ENCODE results near the gene ADGRD1. TPM values are rescaled to one million over a fixed set of nuclear protein-coding genes. Genes with fewer than 3 reads are reported as not detected.

ADGRD1 gene
- total and polyA plus RNA-seq, 2 of the 8 experiments (the other 6 are each of a cell fraction or from before 2014, with no cell fraction given), result 0.36 to 0.48 TPM

GRCh38 chr12:131058700-131059099 is 105.0 kb downstream of the ADGRD1 start:
- Histone ChIP-seq H3K4me1 (replicated peaks in 1 of 4; ENCODE audit: control insufficient read depth in 3 of 4, insufficient read depth in 4 of 4, low read length in 3 of 4) (no peaks in the 10 kb centered on the region), H3K79me2 (ENCODE audit: control insufficient read depth in 1 of 2, insufficient read depth in 2 of 2, low read length in 2 of 2) (no peaks in the 10 kb centered on the region), H2BK12ac (ENCODE audit: low read depth, low read length) (no peak overlapping the region), H3K18ac (ENCODE audit: extremely low read depth, low read length) (no peak overlapping the region), H3K27ac (ENCODE audit: low read depth, low read length) (no peak overlapping the region), H2AFZ (ENCODE audit: low read length) (no peak overlapping the region), H3K56ac (replicated peaks; ENCODE audit: insufficient read length, low read depth, low read length) (no peak overlapping the region), H3K4me2 (ENCODE audit: insufficient read depth in 1 of 2, low read depth in 2 of 2, low read length in 2 of 2) (no peak overlapping the region), H4K20me1 (replicated peaks in 1 of 2; ENCODE audit: control insufficient read depth in 1 of 2, insufficient read depth in 2 of 2, low read length in 2 of 2) (no peaks in the 10 kb centered on the region), H4K5ac (ENCODE audit: insufficient read length, low read depth, low read length) (no peak overlapping the region), H2BK20ac (ENCODE audit: low read length) (no peak overlapping the region), H4K91ac (replicated peaks; ENCODE audit: insufficient read length, low read length) (no peak overlapping the region), H3K23me2 (ENCODE audit: low read depth, low read length) (no peaks in the 10 kb centered on the region), H3K9me3 (ENCODE audit: insufficient read depth in 2 of 2, low read depth in 1 of 2, low read length in 1 of 2) (no peaks in the 10 kb centered on the region), H3K27me3 (replicated peaks in 1 of 4; ENCODE audit: control insufficient read depth in 3 of 4, extremely low read depth in 1 of 4, insufficient read depth in 3 of 4, low read length in 3 of 4) (no peaks in the 10 kb centered on the region), H3K14ac (ENCODE audit: insufficient read length) (no peak overlapping the region), H2BK5ac (ENCODE audit: low read depth, low read length) (no peak overlapping the region), H2BK15ac (ENCODE audit: low read length) (no peak overlapping the region), H3K36me3 (ENCODE audit: control insufficient read depth in 2 of 4, insufficient read depth in 4 of 4, low read length in 3 of 4) (no peaks in the 10 kb centered on the region), H3K4ac (replicated peaks; ENCODE audit: insufficient read length, low read depth, low read length) (no peak overlapping the region), H2AK5ac (ENCODE audit: low read depth, low read length) (no peak overlapping the region), H3K4me3 (ENCODE audit: extremely low read depth in 1 of 4, insufficient read depth in 2 of 4, low read depth in 3 of 4, low read length in 4 of 4) (no peak overlapping the region), H3K79me1 (ENCODE audit: low read depth, low read length) (no peaks in the 10 kb centered on the region), H2BK120ac (replicated peaks; ENCODE audit: low read depth, low read length) (no peak overlapping the region), H3K9ac (replicated peaks in 1 of 4; ENCODE audit: extremely low read depth in 1 of 4, low read depth in 3 of 4, low read length in 3 of 4) (no peak overlapping the region), H4K8ac (ENCODE audit: extremely low read depth, insufficient read depth, low read length) (no peak overlapping the region), H3K23ac (ENCODE audit: insufficient read length) (no peak overlapping the region)
- no peak for FAIRE-seq
- CTCF ChIA-PET (ENCODE audit: partially characterized antibody), result no interaction called here
- POLR2A ChIA-PET (ENCODE audit: partially characterized antibody), result no interaction called here
- 89% methylated on average over 5 of the region's 5 CpGs; no CpG with 5 or more reads in 1 of the 2 experiments for WGBS, 2 experiments (ENCODE audit: extremely low coverage in 1 of 2, insufficient coverage in 1 of 2, insufficient read length in 1 of 2, insufficient replicate concordance in 2 of 2, low coverage in 1 of 2, low lambda C conversion rate in 2 of 2, missing lambda C conversion rate in 1 of 2)
- DNase-seq (ENCODE audit: low read depth in 1 of 2, low spot score in 2 of 2), result no peak
- TF ChIP-seq TAF7 (optimal IDR thresholded peaks at IDR 0.05; ENCODE audit: borderline replicate concordance, low read depth, low read length), result no peak
- no peak for TF ChIP-seq CTCF (IDR thresholded peaks at IDR 0.05; ENCODE audit: control extremely low read depth in 1 of 3, insufficient read depth in 1 of 3, low read depth in 1 of 3, low read length in 3 of 3)
- no peak for TF ChIP-seq FOSL1 (IDR thresholded peaks at IDR 0.05; ENCODE audit: insufficient read depth, low read depth, low read length)
- no peak for TF ChIP-seq EZH2 (IDR thresholded peaks at IDR 0.05; ENCODE audit: low read depth, low read length, severe bottlenecking)

Data from H1 (cell line).